WTC11 (cell line): Measurements from ENCODE around the gene WDR75. TPM values are rescaled to one million over a fixed set of nuclear protein-coding genes. Genes with fewer than 3 reads are reported as not detected.

Source experiments
- ATAC-seq: fragments of 200-7000 bp; cut with Tn5 transposase; 2 replicates; pipeline ENCODE4 v1.10.0; 2021; ENCODE audit warnings: mild to moderate bottlenecking, moderate library complexity
- CTCF ChIA-PET: fragments of 300-600 bp; sonication (Branson Sonifier 250); formaldehyde crosslinking; loops from one replicate; lab custom pipeline; 2021; ENCODE audit warnings: antibody characterized with exemption; lab: Charles Lee
- POLR2A ChIA-PET: fragments of 350-600 bp; sonication (Branson Sonifier 250); formaldehyde crosslinking; loops from one replicate; lab custom pipeline; 2021; ENCODE audit warnings: antibody characterized with exemption; lab: Charles Lee
- DNase-seq: peaks from one replicate; pipeline ENCODE4 v3.0.0; 2021; ENCODE audit warnings: low spot score
- H3K27ac Mint-ChIP-seq: 2 replicates; pipeline ENCODE4 v1.8.0; 2021; ENCODE audit warnings: mixed read lengths
- H3K27me3 Mint-ChIP-seq: 2 replicates; pipeline ENCODE4 v1.8.0; 2021; ENCODE audit warnings: low read depth, mild to moderate bottlenecking, moderate library complexity, mixed read lengths
- H3K36me3 Mint-ChIP-seq: 2 replicates; pipeline ENCODE4 v1.8.0; 2021; ENCODE audit warnings: mixed read lengths
- H3K4me1 Mint-ChIP-seq: 2 replicates; pipeline ENCODE4 v1.8.0; 2022; ENCODE audit warnings: mixed read lengths
- H3K4me3 Mint-ChIP-seq: 2 replicates; pipeline ENCODE4 v1.8.0; 2021; ENCODE audit warnings: mild to moderate bottlenecking, moderate library complexity, mixed read lengths
- H3K9me3 Mint-ChIP-seq: 2 replicates; pipeline ENCODE4 v1.8.0; 2021; ENCODE audit warnings: mixed read lengths
- ATF1 ChIP-seq: sonication (generic); formaldehyde crosslinking; IDR thresholded peaks from 2 replicates; pipeline ENCODE4 v1.8.1; 2023; ENCODE audit warnings: mild to moderate bottlenecking, moderate library complexity, missing genetic modification reagents
- CBFB ChIP-seq: sonication (generic); formaldehyde crosslinking; IDR thresholded peaks from 2 replicates; pipeline ENCODE4 v1.8.1; 2022; ENCODE audit warnings: mild to moderate bottlenecking, low read depth, missing genetic modification reagents
- ETV6 ChIP-seq: sonication (generic); formaldehyde crosslinking; IDR thresholded peaks from 2 replicates; pipeline ENCODE4 v1.8.1; 2022; ENCODE audit warnings: mild to moderate bottlenecking, missing genetic modification reagents
- GABPB1 ChIP-seq: sonication (generic); formaldehyde crosslinking; IDR thresholded peaks from 2 replicates; pipeline ENCODE4 v1.8.1; 2023; ENCODE audit warnings: mild to moderate bottlenecking, missing genetic modification reagents
- IRF2 ChIP-seq: sonication (generic); formaldehyde crosslinking; IDR thresholded peaks from 2 replicates; pipeline ENCODE4 v1.8.0; 2022; ENCODE audit warnings: low read depth, missing genetic modification reagents, borderline replicate concordance
- JUN ChIP-seq: sonication (generic); formaldehyde crosslinking; IDR thresholded peaks from 2 replicates; pipeline ENCODE4 v1.8.0; 2023; ENCODE audit warnings: mild to moderate bottlenecking, missing genetic modification reagents
- KAT7 ChIP-seq: sonication (generic); formaldehyde crosslinking; IDR thresholded peaks from 2 replicates; pipeline ENCODE4 v1.8.1; 2023; ENCODE audit warnings: missing genetic modification reagents, mild to moderate bottlenecking, borderline replicate concordance
- NFE2L1 ChIP-seq: sonication (generic); formaldehyde crosslinking; IDR thresholded peaks from 2 replicates; pipeline ENCODE4 v1.8.1; 2023; ENCODE audit warnings: missing genetic modification reagents
- NR1H2 ChIP-seq: sonication (generic); formaldehyde crosslinking; IDR thresholded peaks from 2 replicates; pipeline ENCODE4 v1.9.0; 2021; ENCODE audit warnings: mild to moderate bottlenecking, moderate library complexity, missing genetic modification reagents
- PRRX2 ChIP-seq: fragments of 250-450 bp; sonication (Bioruptor Pico); IDR thresholded peaks from 2 replicates; pipeline ENCODE4 v1.8.0; 2021; ENCODE audit warnings: mild to moderate bottlenecking
- SOX15 ChIP-seq: fragments of 250-450 bp; sonication (Bioruptor Pico); IDR thresholded peaks from 2 replicates; pipeline ENCODE4 v1.9.0; 2021; ENCODE audit warnings: mild to moderate bottlenecking
- SP1 ChIP-seq: sonication (generic); formaldehyde crosslinking; conservative IDR thresholded peaks from 2 replicates; pipeline ENCODE4 v1.8.1; 2022; ENCODE audit warnings: missing genetic modification reagents
- ZBTB21 ChIP-seq: sonication (generic); formaldehyde crosslinking; IDR thresholded peaks from 2 replicates; pipeline ENCODE4 v1.8.1; 2023; ENCODE audit warnings: mild to moderate bottlenecking, missing genetic modification reagents, borderline replicate concordance
- ZNF219 ChIP-seq: sonication (generic); formaldehyde crosslinking; IDR thresholded peaks from 2 replicates; pipeline ENCODE4 v1.8.0; 2023; ENCODE audit warnings: missing genetic modification reagents, mild to moderate bottlenecking, borderline replicate concordance
- ZNF263 ChIP-seq: sonication (generic); formaldehyde crosslinking; IDR thresholded peaks from 2 replicates; pipeline ENCODE4 v1.8.1; 2022; ENCODE audit warnings: low read depth, mild to moderate bottlenecking, moderate library complexity, missing genetic modification reagents
- ZNF671 ChIP-seq: fragments of 250-450 bp; sonication (Bioruptor Pico); IDR thresholded peaks from 2 replicates; pipeline ENCODE4 v1.8.0; 2021; ENCODE audit warnings: mild to moderate bottlenecking
- total RNA-seq: library from RNA; stranded (reverse); gene quantifications from 3 replicates; pipeline ENCODE4 v1.2.3, GENCODE V29; 2021
- TF ChIP-seq, protein P1 (sequence below): sonication (generic); formaldehyde crosslinking; IDR thresholded peaks from 2 replicates; pipeline ENCODE4 v1.8.1; 2023; ENCODE audit warnings: mild to moderate bottlenecking, missing genetic modification reagents, moderate library complexity
- TF ChIP-seq, protein P2 (sequence below): sonication (generic); formaldehyde crosslinking; conservative IDR thresholded peaks from 2 replicates; pipeline ENCODE4 v1.8.1; 2023; ENCODE audit warnings: mild to moderate bottlenecking, low read depth, missing genetic modification reagents, moderate library complexity
- TF ChIP-seq, protein P3 (sequence below): fragments of 250-450 bp; sonication (Bioruptor Pico); IDR thresholded peaks from 2 replicates; pipeline ENCODE4 v1.9.0; 2021; ENCODE audit warnings: mild to moderate bottlenecking, borderline replicate concordance
- TF ChIP-seq, protein P4 (sequence below): fragments of 200-600 bp; IDR thresholded peaks from 2 replicates; pipeline ENCODE4 v1.8.0; 2022; ENCODE audit warnings: antibody characterized with exemption
- TF ChIP-seq, protein P5 (sequence below): fragments of 250-450 bp; sonication (Bioruptor Pico); conservative IDR thresholded peaks from 2 replicates; pipeline ENCODE4 v1.9.0; 2021; ENCODE audit warnings: mild to moderate bottlenecking

WDR75 gene
- total RNA-seq, 1 experiment from 2014 or later: 68.3 TPM

DNA sequence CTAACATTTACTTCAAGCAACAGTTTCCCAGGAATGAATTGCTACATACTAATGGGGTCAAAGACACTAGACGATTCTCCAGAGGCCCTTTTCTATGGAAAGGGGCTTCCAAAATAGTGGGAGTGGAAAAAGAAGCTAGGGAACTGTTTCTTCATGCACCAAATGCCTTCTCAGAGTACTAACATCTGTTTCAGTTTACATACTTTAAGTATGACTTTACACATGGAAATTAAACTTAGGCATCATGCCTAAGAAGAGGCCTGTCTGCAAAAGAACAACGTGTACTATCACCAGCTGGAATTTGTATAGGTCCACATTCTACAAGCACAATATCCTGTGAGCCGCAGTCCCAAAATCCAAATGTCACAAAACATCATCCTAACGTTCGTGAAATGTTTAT is 29.4 kb upstream of the WDR75 start (continued):
- TF ChIP-seq, protein P1, sequence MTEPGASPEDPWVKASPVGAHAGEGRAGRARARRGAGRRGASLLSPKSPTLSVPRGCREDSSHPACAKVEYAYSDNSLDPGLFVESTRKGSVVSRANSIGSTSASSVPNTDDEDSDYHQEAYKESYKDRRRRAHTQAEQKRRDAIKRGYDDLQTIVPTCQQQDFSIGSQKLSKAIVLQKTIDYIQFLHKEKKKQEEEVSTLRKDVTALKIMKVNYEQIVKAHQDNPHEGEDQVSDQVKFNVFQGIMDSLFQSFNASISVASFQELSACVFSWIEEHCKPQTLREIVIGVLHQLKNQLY (CRISPR knock-in tag): no peak
- no peak for TF ChIP-seq JUN (CRISPR knock-in tag)
- TF ChIP-seq SP1 (CRISPR knock-in tag): no peak
- TF ChIP-seq ZNF263 (CRISPR knock-in tag): no peak

DNA sequence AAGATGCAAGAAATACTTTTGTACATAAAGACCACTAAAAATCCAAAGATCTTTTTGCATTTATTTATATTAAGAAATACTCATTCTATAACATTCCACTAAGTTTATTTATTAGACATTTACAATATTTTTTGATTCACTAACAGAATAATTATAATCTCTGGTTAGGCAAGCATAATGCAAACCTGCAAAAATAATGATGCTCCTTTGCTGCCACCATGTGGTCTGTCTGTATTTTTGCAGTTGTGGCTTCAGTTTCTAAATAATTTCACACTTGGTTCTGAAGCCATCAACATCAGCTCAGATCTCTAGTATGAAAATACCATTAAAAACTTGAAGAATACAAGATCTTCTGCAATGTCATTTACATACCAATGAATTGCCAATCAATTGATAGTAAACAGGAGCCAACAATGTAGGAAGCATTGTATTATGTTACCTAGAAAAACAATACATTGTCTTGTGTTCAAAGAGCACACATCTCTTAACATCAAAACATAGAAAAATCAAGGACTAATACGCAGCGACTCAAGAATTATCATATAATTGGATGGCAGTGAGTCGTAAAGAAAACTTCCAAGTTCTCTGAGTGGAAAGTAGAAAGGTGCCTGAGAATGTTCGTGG is 28.8 kb upstream of the WDR75 start:
- Mint-ChIP-seq H3K27me3 (no peaks in the 10 kb centered on the region), H3K27ac (no peak overlapping the region), H3K4me3 (no peak overlapping the region), H3K36me3 (no peaks in the 10 kb centered on the region), H3K9me3 (no peaks in the 10 kb centered on the region), H3K4me1 (peaks cover 6% of the 10 kb centered on the region)
- ATAC-seq (peak; percentile 60), DNase-seq (peak; percentile 19)
- POLR2A ChIA-PET: no interaction called here
- TF ChIP-seq ZBTB21 (no peak), ETV6 (CRISPR knock-in tag) (no peak), PRRX2 (CRISPR knock-in tag) (no peak)
- TF ChIP-seq, protein P2, sequence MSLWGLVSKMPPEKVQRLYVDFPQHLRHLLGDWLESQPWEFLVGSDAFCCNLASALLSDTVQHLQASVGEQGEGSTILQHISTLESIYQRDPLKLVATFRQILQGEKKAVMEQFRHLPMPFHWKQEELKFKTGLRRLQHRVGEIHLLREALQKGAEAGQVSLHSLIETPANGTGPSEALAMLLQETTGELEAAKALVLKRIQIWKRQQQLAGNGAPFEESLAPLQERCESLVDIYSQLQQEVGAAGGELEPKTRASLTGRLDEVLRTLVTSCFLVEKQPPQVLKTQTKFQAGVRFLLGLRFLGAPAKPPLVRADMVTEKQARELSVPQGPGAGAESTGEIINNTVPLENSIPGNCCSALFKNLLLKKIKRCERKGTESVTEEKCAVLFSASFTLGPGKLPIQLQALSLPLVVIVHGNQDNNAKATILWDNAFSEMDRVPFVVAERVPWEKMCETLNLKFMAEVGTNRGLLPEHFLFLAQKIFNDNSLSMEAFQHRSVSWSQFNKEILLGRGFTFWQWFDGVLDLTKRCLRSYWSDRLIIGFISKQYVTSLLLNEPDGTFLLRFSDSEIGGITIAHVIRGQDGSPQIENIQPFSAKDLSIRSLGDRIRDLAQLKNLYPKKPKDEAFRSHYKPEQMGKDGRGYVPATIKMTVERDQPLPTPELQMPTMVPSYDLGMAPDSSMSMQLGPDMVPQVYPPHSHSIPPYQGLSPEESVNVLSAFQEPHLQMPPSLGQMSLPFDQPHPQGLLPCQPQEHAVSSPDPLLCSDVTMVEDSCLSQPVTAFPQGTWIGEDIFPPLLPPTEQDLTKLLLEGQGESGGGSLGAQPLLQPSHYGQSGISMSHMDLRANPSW (CRISPR knock-in tag): no peak
- TF ChIP-seq, protein P3, sequence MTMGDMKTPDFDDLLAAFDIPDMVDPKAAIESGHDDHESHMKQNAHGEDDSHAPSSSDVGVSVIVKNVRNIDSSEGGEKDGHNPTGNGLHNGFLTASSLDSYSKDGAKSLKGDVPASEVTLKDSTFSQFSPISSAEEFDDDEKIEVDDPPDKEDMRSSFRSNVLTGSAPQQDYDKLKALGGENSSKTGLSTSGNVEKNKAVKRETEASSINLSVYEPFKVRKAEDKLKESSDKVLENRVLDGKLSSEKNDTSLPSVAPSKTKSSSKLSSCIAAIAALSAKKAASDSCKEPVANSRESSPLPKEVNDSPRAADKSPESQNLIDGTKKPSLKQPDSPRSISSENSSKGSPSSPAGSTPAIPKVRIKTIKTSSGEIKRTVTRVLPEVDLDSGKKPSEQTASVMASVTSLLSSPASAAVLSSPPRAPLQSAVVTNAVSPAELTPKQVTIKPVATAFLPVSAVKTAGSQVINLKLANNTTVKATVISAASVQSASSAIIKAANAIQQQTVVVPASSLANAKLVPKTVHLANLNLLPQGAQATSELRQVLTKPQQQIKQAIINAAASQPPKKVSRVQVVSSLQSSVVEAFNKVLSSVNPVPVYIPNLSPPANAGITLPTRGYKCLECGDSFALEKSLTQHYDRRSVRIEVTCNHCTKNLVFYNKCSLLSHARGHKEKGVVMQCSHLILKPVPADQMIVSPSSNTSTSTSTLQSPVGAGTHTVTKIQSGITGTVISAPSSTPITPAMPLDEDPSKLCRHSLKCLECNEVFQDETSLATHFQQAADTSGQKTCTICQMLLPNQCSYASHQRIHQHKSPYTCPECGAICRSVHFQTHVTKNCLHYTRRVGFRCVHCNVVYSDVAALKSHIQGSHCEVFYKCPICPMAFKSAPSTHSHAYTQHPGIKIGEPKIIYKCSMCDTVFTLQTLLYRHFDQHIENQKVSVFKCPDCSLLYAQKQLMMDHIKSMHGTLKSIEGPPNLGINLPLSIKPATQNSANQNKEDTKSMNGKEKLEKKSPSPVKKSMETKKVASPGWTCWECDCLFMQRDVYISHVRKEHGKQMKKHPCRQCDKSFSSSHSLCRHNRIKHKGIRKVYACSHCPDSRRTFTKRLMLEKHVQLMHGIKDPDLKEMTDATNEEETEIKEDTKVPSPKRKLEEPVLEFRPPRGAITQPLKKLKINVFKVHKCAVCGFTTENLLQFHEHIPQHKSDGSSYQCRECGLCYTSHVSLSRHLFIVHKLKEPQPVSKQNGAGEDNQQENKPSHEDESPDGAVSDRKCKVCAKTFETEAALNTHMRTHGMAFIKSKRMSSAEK (CRISPR knock-in tag): no peak
- TF ChIP-seq, protein P4, sequence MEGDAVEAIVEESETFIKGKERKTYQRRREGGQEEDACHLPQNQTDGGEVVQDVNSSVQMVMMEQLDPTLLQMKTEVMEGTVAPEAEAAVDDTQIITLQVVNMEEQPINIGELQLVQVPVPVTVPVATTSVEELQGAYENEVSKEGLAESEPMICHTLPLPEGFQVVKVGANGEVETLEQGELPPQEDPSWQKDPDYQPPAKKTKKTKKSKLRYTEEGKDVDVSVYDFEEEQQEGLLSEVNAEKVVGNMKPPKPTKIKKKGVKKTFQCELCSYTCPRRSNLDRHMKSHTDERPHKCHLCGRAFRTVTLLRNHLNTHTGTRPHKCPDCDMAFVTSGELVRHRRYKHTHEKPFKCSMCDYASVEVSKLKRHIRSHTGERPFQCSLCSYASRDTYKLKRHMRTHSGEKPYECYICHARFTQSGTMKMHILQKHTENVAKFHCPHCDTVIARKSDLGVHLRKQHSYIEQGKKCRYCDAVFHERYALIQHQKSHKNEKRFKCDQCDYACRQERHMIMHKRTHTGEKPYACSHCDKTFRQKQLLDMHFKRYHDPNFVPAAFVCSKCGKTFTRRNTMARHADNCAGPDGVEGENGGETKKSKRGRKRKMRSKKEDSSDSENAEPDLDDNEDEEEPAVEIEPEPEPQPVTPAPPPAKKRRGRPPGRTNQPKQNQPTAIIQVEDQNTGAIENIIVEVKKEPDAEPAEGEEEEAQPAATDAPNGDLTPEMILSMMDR: peak; percentile 52
- CTCF ChIA-PET: interaction anchor here (0.5 to 1.8 kb wide), 11 partner anchors 9 to 1913 kb away, joined by 3 to 7 read pairs (median 3); no protein-coding TSS in a partner anchor

DNA sequence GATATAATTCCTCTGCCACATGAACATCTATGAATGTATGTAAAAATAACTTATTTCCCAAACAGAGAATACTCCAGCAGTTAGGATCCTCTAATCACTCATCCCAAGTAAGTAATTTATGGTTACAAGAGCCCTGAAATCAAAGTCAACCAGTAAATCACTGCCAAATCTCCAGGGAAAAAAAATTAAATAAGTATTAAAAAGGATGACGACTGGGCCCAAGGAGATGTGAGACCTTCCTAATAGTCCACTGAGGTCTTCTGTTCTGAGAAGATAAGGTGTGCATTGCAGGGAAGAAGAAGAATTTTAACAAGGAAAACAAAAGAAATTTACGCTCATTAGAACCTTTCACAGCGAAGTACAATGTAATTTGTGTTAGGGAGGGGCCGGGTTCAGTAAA is 28.0 kb upstream of the WDR75 start:
- Mint-ChIP-seq H3K27me3 (no peaks in the 10 kb centered on the region), H3K4me3 (no peak overlapping the region), H3K4me1 (no peaks in the 10 kb centered on the region), H3K27ac (no peak overlapping the region), H3K9me3 (no peaks in the 10 kb centered on the region), H3K36me3 (no peaks in the 10 kb centered on the region)
- no peak for ATAC-seq
- ChIA-PET CTCF (interaction anchor here (0.6 to 1.6 kb wide), 4 partner anchors 270 to 1668 kb away, joined by 3 to 7 read pairs (median 5); no protein-coding TSS in a partner anchor), POLR2A (interaction anchor here (0.6 kb wide), 1 partner anchor 28 kb away, joined by 4 read pairs; no protein-coding TSS in a partner anchor)
- no peak for DNase-seq
- TF ChIP-seq ATF1 (CRISPR knock-in tag) (no peak), ZNF219 (CRISPR knock-in tag) (no peak), CBFB (no peak), ZNF671 (CRISPR knock-in tag) (no peak), SOX15 (CRISPR knock-in tag) (no peak), KAT7 (CRISPR knock-in tag) (no peak), NFE2L1 (CRISPR knock-in tag) (no peak), GABPB1 (CRISPR knock-in tag) (no peak), IRF2 (no peak), NR1H2 (no peak)
- TF ChIP-seq, protein P5, sequence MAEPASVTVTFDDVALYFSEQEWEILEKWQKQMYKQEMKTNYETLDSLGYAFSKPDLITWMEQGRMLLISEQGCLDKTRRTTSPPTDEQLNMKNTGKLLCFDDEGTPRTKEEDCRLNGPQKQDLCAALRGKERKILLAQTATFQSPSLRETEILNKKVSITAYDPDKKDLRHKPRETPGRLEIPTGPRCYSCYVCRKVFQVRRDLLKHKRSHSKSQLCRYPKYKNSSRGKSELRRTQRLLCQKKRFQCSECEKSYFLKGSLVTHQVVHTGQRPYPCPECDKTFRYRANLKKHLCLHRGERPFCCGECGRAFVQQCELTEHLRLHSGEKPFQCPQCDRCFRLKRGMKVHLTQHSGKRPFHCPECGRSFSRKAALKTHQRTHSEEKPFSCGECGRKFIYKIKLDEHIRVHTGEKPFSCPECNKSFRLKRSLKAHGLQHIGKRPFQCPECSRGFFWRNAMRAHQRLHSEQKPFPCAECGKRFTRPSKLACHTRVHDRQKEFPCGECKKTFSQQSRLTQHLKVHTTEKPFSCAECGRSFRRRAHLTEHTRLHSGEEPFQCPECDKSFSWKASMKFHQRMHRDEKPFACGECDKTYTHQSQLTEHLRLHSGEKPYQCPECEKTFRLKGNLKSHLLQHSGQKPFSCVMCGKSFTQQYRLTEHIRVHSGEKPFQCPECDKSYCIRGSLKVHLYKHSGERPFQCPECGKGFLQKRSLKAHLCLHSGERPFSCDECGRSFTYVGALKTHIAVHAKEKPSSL (CRISPR knock-in tag): no peak
